ENCODE measurements around the gene NOL6. TPM values are rescaled to one million over a fixed set of nuclear protein-coding genes. Genes with fewer than 3 reads are reported as not detected.

Gene NOL6
- total RNA-seq, 1 experiment from 2014 or later = 64.4 TPM

- H3K27ac Mint-ChIP-seq = no peak overlapping the region
- Histone ChIP-seq H4K20me1 (ENCODE audit: control insufficient read depth, insufficient read depth, insufficient read length) (no peaks in the 10 kb centered on the region), H4K8ac (replicated peaks; ENCODE audit: insufficient read length, low read depth, low read length) (no peak overlapping the region), H2BK5ac (ENCODE audit: insufficient read length, low read length) (no peak overlapping the region), H2BK120ac (ENCODE audit: low read depth, low read length, poor library complexity, severe bottlenecking) (no peak overlapping the region), H3K79me1 (ENCODE audit: insufficient read depth, low read depth, low read length, poor library complexity, severe bottlenecking) (no peaks in the 10 kb centered on the region), H3K18ac (ENCODE audit: insufficient read length, low read depth, low read length) (no peak overlapping the region), H3K14ac (ENCODE audit: insufficient read depth, low read length) (no peak overlapping the region), H2AK5ac (ENCODE audit: insufficient read length, low read length) (no peak overlapping the region), H3T11ph (ENCODE audit: low read length) (no peak overlapping the region), H3K23ac (ENCODE audit: insufficient read length, low read depth, low read length) (no peak overlapping the region), H3K27ac (ENCODE audit: insufficient read length, low read depth, low read length) (no peak overlapping the region), H3K4ac (ENCODE audit: low read depth, low read length) (no peak overlapping the region), H3K79me2 (ENCODE audit: insufficient read depth, low read length) (no peaks in the 10 kb centered on the region; the same call in 1 of the 2 replicates), H3K27me3 (ENCODE audit: insufficient read depth, low read length) (no peaks in the 10 kb centered on the region), H3K23me2 (ENCODE audit: insufficient read length, low read depth, low read length, poor library complexity, severe bottlenecking) (no peaks in the 10 kb centered on the region), H3K9ac (ENCODE audit: extremely low read depth, insufficient read length, low read length) (no peak overlapping the region), H2AFZ (ENCODE audit: low read length) (no peak overlapping the region), H4K5ac (ENCODE audit: insufficient read length, low read depth, low read length) (no peak overlapping the region), H2BK20ac (ENCODE audit: low read depth, low read length, poor library complexity, severe bottlenecking) (no peak overlapping the region), H3K4me1 (ENCODE audit: insufficient read depth, low read length) (no peaks in the 10 kb centered on the region), H2BK12ac (ENCODE audit: insufficient read length, low read depth, low read length) (no peak overlapping the region), H3K4me2 (ENCODE audit: insufficient read depth, insufficient read length, low read length) (no peak overlapping the region), H3K56ac (ENCODE audit: insufficient read length, low read depth, low read length) (no peak overlapping the region), H4K91ac (ENCODE audit: insufficient read length, low read depth, low read length) (no peak overlapping the region), H2BK15ac (ENCODE audit: low read depth, low read length) (no peak overlapping the region), H3K9me3 (ENCODE audit: control insufficient read depth, low read depth, low read length) (no peaks in the 10 kb centered on the region)
- peaks cover 43 to 85% (median 69%) of the 10 kb centered on the region in 3 experiments; a peak in 6 of 7 replicates for H3K36me3 Mint-ChIP-seq (ENCODE audit: insufficient read depth in 1 of 3, low read depth in 3 of 3)
- WGBS (ENCODE audit: extremely low coverage, insufficient read length, low lambda C conversion rate) = no CpG with 5 or more reads among the region's 14 CpGs
- H3K27me3 Mint-ChIP-seq (ENCODE audit: low read depth) = no peaks in the 10 kb centered on the region
- DNase-seq = no peak
- no peak for TF ChIP-seq CTCF (conservative IDR thresholded peaks at IDR 0.05)
- no peaks in the 10 kb centered on the region for H3K4me1 Mint-ChIP-seq
- H3K4me3 Mint-ChIP-seq = no peak overlapping the region
- H3K9me3 Mint-ChIP-seq = no peaks in the 10 kb centered on the region
These were observed 9.6 kb downstream of the NOL6 start for GRCh38 chr9:33464045-33464636.

Data from H9 (cell line).